AG09309 (cell line): Measurements from ENCODE around the gene DIAPH3.

Experiments used
- DNase-seq: peaks from one replicate; pipeline ENCODE4 v3.0.0-alpha.2; 2010; ENCODE audit warnings: low read depth
- H3K4me3 ChIP-seq: 2 replicates; pipeline ENCODE4 v1.5.1; 2011; ENCODE audit warnings: mild to moderate bottlenecking, low read depth, low read length, moderate library complexity; ENCODE audit not compliant: control insufficient read depth
- CTCF ChIP-seq: IDR thresholded peaks from 2 replicates; pipeline ENCODE4 v1.5.1; 2011; ENCODE audit warnings: mild to moderate bottlenecking, low read depth, low read length, inconsistent platforms; ENCODE audit not compliant: insufficient read depth, control insufficient read depth; ENCODE audit errors: missing control alignments

DIAPH3 gene

GRCh38 chr13:59690857-59691500 lies 472.7 kb downstream of the DIAPH3 start:
- no peak for TF ChIP-seq CTCF
- H3K4me3 ChIP-seq: no peak overlapping the region
- no peak for DNase-seq

GRCh38 chr13:59689057-59689456 lies 474.7 kb downstream of the DIAPH3 start:
- no peak overlapping the region for H3K4me3 ChIP-seq
- DNase-seq: no peak
- TF ChIP-seq CTCF: no peak

- DNase-seq: no peak
- no peak for TF ChIP-seq CTCF
Measured at GRCh38 chr13:59686798-59687394, 476.8 kb downstream of the DIAPH3 start.

GRCh38 chr13:59684105-59684504 lies 479.6 kb downstream of the DIAPH3 start:
- H3K4me3 ChIP-seq: no peak overlapping the region
- DNase-seq: no peak
- no peak for TF ChIP-seq CTCF

More at GRCh38 chr13:59686798-59687394, 476.8 kb downstream of the DIAPH3 start:
- no peak overlapping the region for H3K4me3 ChIP-seq

- no peak for DNase-seq
- H3K4me3 ChIP-seq: no peak overlapping the region
Measured at GRCh38 chr13:59681636-59682311, 482.0 kb downstream of the DIAPH3 start.

More at GRCh38 chr13:59681636-59682311, 482.0 kb downstream of the DIAPH3 start:
- TF ChIP-seq CTCF: no peak
